Sigmoid colon (tissue), 7 donors: ENCODE results near the gene SLFN12L. TPM values are rescaled to one million over a fixed set of nuclear protein-coding genes. Genes with fewer than 3 reads are reported as not detected.

Experiments
- DNase-seq: peaks from one replicate; pipeline ENCODE4 v3.0.0-alpha.2; 2019
- H3K27ac ChIP-seq, 4 donors: fragments of 200-600 bp; sonication (generic); one replicate each; pipeline ENCODE4 v1.5.1; 2016 to 2019; ENCODE audit warnings: mild to moderate bottlenecking in 1 of 4
- H3K27me3 ChIP-seq, 3 donors: fragments of 200-600 bp; sonication (generic); one replicate each; pipeline ENCODE4 v1.5.1; 2019; ENCODE audit warnings: mild to moderate bottlenecking in 1 of 3
- H3K36me3 ChIP-seq, 4 donors: fragments of 200-600 bp; sonication (generic); one replicate each; pipeline ENCODE4 v1.5.1; 2016 to 2019
- H3K4me1 ChIP-seq, 4 donors: fragments of 200-600 bp; sonication (generic); one replicate each; pipeline ENCODE4 v1.5.1; 2017 to 2019
- H3K4me3 ChIP-seq, 4 donors: fragments of 200-600 bp; sonication (generic); one replicate each; pipeline ENCODE4 v1.5.1; 2017 to 2019; ENCODE audit warnings: mild to moderate bottlenecking in 2 of 4, moderate library complexity in 1 of 4
- H3K9me3 ChIP-seq, 4 donors: fragments of 200-600 bp in 3 of 4; sonication (generic) in 3 of 4; one replicate each; pipeline versions ENCODE4 v1.5.1 to v1.6.1; 2013 to 2019
- EP300 ChIP-seq, 4 donors: sonication (generic); formaldehyde crosslinking; IDR thresholded peaks; one replicate each; pipeline ENCODE4 v1.6.1; 2017; ENCODE audit warnings: antibody characterized with exemption in 4 of 4
- POLR2A ChIP-seq, 2 donors: fragments of 450-650 bp; IDR thresholded peaks; one replicate each; pipeline ENCODE4 v1.6.1; 2016; ENCODE audit warnings: antibody characterized with exemption in 2 of 2, mild to moderate bottlenecking in 2 of 2, moderate library complexity in 2 of 2
- POLR2AphosphoS5 ChIP-seq, 4 donors: sonication (generic); formaldehyde crosslinking; IDR thresholded peaks; one replicate each; pipeline ENCODE4 v1.6.1; 2017; ENCODE audit warnings: antibody characterized with exemption in 4 of 4
- WGBS, 2 donors: extraction: QIAGEN DNeasy Blood & Tissue Kit; methylation state at CpG; one replicate each; pipeline ENCODE4 v1.1.7; 2013; 5-methylcytosine and 5-hydroxymethylcytosine counted together
- intact Hi-C: fragments of 100-400 bp; cut with DNase I; formaldehyde crosslinking; loops from one replicate; pipeline ENCODE4 v1.15.1; 2023
- polyA plus RNA-seq, 3 donors: library from polyadenylated mRNA; stranded (reverse); fragments of 200-250 nt; gene quantifications; one replicate each; pipeline ENCODE4 v1.2.3, GENCODE V29; 2013
- total RNA-seq, 4 donors: library from RNA; depleted of rRNA; stranded (reverse); fragments of >200 nt; gene quantifications; one replicate each; pipeline ENCODE4 v1.1.0, GENCODE V29; 2016
- TF ChIP-seq, protein P1 (sequence below), 4 experiments: fragments of 450-650 bp in 3 of 4; fragments of 200-600 bp in 1 of 4; IDR thresholded peaks; one replicate each; pipeline ENCODE4 v1.5.1; 2016 to 2019; ENCODE audit warnings: antibody characterized with exemption in 4 of 4, mild to moderate bottlenecking in 3 of 4, moderate library complexity in 2 of 4
- donor health status: healthy with polysubstance abuse.
- donor health status: Bipolar disorder and iron deficiency.
- donor health status: healthy.

Gene SLFN12L
- total and polyA plus RNA-seq, 7 donors = 0.27 to 1.9 (median 0.71) TPM; not detected in 2

DNA sequence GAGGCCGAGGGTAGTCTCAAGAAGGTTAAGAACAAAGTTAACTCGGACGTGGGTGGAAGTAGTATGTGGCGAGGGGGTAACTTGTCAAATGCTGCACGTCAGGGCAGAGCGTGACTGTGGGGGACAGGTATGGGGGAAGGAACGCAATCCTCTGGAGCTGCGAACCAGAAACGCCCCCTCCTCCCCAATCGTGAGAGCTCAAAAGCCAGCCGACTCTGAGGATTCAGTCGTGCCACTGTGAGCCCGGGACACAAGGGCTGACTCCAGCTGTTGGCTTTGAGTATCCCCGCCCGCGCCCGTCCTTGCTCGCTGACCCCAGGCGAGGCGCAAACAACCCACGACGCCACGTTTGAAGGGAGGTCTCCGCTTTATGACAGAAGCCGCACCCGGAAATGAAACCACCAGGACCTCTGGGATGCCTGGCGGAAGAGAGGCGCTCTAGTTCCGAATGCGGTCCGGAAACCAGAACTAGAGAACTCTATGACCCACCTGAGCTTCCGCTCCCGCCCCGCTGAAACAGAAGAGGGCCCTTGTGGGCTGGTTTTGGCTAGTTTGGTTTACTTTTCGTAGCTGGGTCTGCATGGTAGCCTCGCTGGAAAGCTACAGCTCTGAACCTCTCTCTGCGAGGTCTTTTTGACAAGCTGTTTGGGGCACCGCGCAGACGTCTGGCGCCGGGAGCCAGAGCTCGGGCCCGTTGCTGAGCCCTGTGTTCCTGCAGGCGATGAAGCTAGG is 40.9 kb upstream of the SLFN12L start, which contains the start of gene PEX12:
PEX12 (minus strand) TSS at position 375 of the 732 bp plus-strand sequence. CDS start 550 bp downstream, outside the sequence.
- Histone ChIP-seq H3K27me3 (no peaks in the 10 kb centered on the region), H3K4me3 (peak within 1 kb of the TSS; percentile 61 to 80 (median 70)), H3K9me3 (no peaks in the 10 kb centered on the region), H3K4me1 (peaks cover 0 to 22% (median 17%) of the 10 kb centered on the region in 4 donors), H3K36me3 (peaks cover 0 to 20% (median 2%) of the 10 kb centered on the region in 4 donors), H3K27ac (peak within 1 kb of the TSS; percentile 85 to 92 (median 87))
- intact Hi-C loops = no loop called here
- DNase-seq = peak; percentile 94
- TF ChIP-seq POLR2A (IDR thresholded peaks at IDR 0.05) = peak; percentile 65 to 70
- no peak for TF ChIP-seq EP300 (IDR thresholded peaks at IDR 0.05)
- TF ChIP-seq, protein P1, sequence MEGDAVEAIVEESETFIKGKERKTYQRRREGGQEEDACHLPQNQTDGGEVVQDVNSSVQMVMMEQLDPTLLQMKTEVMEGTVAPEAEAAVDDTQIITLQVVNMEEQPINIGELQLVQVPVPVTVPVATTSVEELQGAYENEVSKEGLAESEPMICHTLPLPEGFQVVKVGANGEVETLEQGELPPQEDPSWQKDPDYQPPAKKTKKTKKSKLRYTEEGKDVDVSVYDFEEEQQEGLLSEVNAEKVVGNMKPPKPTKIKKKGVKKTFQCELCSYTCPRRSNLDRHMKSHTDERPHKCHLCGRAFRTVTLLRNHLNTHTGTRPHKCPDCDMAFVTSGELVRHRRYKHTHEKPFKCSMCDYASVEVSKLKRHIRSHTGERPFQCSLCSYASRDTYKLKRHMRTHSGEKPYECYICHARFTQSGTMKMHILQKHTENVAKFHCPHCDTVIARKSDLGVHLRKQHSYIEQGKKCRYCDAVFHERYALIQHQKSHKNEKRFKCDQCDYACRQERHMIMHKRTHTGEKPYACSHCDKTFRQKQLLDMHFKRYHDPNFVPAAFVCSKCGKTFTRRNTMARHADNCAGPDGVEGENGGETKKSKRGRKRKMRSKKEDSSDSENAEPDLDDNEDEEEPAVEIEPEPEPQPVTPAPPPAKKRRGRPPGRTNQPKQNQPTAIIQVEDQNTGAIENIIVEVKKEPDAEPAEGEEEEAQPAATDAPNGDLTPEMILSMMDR (IDR thresholded peaks at IDR 0.05) = no peak
- peak; percentile 81 to 88 (median 84) for TF ChIP-seq POLR2AphosphoS5 (IDR thresholded peaks at IDR 0.05)
- 0 to 1% methylated on average over 45 of the region's 45 CpGs for WGBS, 2 donors

DNA sequence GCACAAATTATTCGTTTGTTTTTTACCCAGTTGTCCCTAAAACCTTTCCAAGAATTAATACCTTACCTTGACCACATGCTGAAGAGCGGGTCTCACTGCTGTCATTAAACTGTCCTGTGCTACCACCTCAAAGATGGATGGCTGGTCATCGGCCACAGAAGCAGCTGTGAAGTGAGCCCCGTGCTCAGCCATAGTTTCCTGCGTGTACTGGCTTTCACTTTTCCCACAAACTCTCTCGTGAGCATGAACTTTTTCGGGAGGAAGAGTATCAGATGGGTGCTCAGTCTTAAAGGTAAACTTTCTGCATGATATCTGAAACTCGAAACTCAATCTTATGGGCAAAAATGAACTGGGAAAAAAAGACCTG is 40.3 kb upstream of the SLFN12L start:
- peaks cover 0 to 20% (median 2%) of the 10 kb centered on the region in 4 donors for H3K36me3 ChIP-seq
- no peak for DNase-seq
- H3K4me1 ChIP-seq = peaks cover 0 to 22% (median 17%) of the 10 kb centered on the region in 4 donors
- intact Hi-C loops = no loop called here
- 2 to 5% methylated on average over 8 of the region's 8 CpGs for WGBS, 2 donors
- no peaks in the 10 kb centered on the region for H3K27me3 ChIP-seq
- peak overlapping the region; percentile 61 to 80 (median 70) for H3K4me3 ChIP-seq
- no peaks in the 10 kb centered on the region for H3K9me3 ChIP-seq
- TF ChIP-seq POLR2AphosphoS5 (IDR thresholded peaks at IDR 0.05) (no peak), POLR2A (IDR thresholded peaks at IDR 0.05) (no peak), EP300 (IDR thresholded peaks at IDR 0.05) (no peak)
- TF ChIP-seq, protein P1 (IDR thresholded peaks at IDR 0.05) = no peak
- peak overlapping the region; percentile 85 to 92 (median 87) for H3K27ac ChIP-seq

DNA sequence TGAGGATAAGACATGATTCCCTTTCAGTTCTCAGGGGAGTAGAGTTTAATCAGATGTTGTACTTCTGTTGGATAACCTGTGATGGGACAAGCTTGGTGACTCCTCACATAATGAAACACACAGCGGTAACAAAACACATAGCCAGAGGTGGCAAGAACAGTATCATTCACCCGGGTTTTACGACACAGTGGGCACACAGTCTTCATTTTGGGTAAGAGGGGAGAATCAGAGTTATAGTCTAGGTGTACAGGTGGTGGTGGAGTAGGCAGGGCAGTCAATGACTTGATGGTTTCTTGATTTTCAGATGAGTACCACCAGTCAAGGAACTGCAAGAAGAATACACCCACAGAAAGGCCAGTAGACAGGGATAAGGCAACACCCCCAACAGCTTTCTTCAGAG is 38.3 kb upstream of the SLFN12L start:
- H3K36me3 ChIP-seq = peaks cover 0 to 20% (median 2%) of the 10 kb centered on the region in 4 donors
- DNase-seq = no peak
- peaks cover 0 to 23% (median 18%) of the 10 kb centered on the region in 4 donors for H3K4me1 ChIP-seq
- no peaks in the 10 kb centered on the region for H3K9me3 ChIP-seq
- no peak overlapping the region for H3K27ac ChIP-seq
- intact Hi-C loops = no loop called here
- H3K27me3 ChIP-seq = no peaks in the 10 kb centered on the region
- no peak overlapping the region for H3K4me3 ChIP-seq
- 80 to 85% methylated on average over 3 of the region's 3 CpGs for WGBS, 2 donors
- TF ChIP-seq, protein P1 (IDR thresholded peaks at IDR 0.05) = no peak
- TF ChIP-seq POLR2A (IDR thresholded peaks at IDR 0.05) (no peak), POLR2AphosphoS5 (IDR thresholded peaks at IDR 0.05) (no peak), EP300 (IDR thresholded peaks at IDR 0.05) (no peak)

DNA sequence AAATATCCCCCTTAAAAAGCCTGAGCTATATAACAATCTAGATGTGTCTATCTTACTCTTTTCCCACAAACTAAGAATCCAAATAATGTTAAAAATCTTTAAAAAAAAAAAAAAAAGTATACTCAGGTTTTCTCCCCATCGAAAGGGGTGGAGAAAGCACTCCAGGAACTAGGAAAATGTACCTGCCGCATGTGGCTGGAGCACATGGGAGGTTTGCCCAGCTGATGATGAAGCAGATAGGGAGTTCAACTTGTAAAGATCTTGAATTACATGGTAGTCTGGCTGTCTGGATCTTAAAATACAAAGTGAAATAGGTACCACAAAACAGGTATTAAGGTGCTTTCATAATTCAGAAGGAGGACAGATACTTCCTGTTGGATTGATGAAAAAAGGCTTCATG is 31.9 kb upstream of the SLFN12L start:
- TF ChIP-seq POLR2AphosphoS5 (IDR thresholded peaks at IDR 0.05) (no peak), EP300 (IDR thresholded peaks at IDR 0.05) (no peak), POLR2A (IDR thresholded peaks at IDR 0.05) (no peak)
- TF ChIP-seq, protein P1 (IDR thresholded peaks at IDR 0.05) = no peak
- 56 to 71% methylated on average over 2 of the region's 2 CpGs for WGBS, 2 donors

More for the DNA sequence above, 31.9 kb upstream of the SLFN12L start:
- H3K27me3 ChIP-seq = no peaks in the 10 kb centered on the region
- H3K36me3 ChIP-seq = peaks cover 0 to 2% (median 0%) of the 10 kb centered on the region in 4 donors
- no peak overlapping the region for H3K27ac ChIP-seq
- intact Hi-C loops = loop anchor here (2.0 to 5.0 kb wide), 2 partner anchors 312 to 589 kb away; partner anchors contain the start of gene LIG3
- H3K9me3 ChIP-seq = no peaks in the 10 kb centered on the region
- no peak overlapping the region for H3K4me3 ChIP-seq
- H3K4me1 ChIP-seq = peaks cover 0 to 30% (median 24%) of the 10 kb centered on the region in 4 donors
- DNase-seq = no peak
